Subcutaneous abdominal adipose tissue (tissue), 5 donors: ENCODE measurements around the gene MRPL44.

Experiments used
- H3K27ac ChIP-seq: one replicate; pipeline ENCODE4 v1.7.0; 2013; ENCODE audit warnings: low read depth, mild to moderate bottlenecking, inconsistent platforms, low read length, moderate library complexity
- H3K27me3 ChIP-seq, 5 donors: one replicate each; pipeline ENCODE4 v1.7.0; 2013; ENCODE audit warnings: low read length in 5 of 5, inconsistent platforms in 1 of 5; ENCODE audit not compliant: control insufficient read depth in 5 of 5, insufficient read depth in 4 of 5
- H3K36me3 ChIP-seq, 5 donors: one replicate each; pipeline ENCODE4 v1.7.0; 2013; ENCODE audit warnings: low read length in 5 of 5; ENCODE audit not compliant: control insufficient read depth in 5 of 5, insufficient read depth in 5 of 5
- H3K4me1 ChIP-seq, 5 donors: one replicate each; pipeline ENCODE4 v1.7.0; 2013; ENCODE audit warnings: low read length in 5 of 5, mild to moderate bottlenecking in 3 of 5, moderate library complexity in 1 of 5; ENCODE audit not compliant: control insufficient read depth in 5 of 5, insufficient read depth in 5 of 5
- H3K4me3 ChIP-seq, 5 donors: one replicate each; pipeline ENCODE4 v1.7.0; 2013; ENCODE audit warnings: low read length in 5 of 5, low read depth in 1 of 5
- H3K9ac ChIP-seq, 5 donors: one replicate each; pipeline ENCODE4 v1.7.0; 2013; ENCODE audit warnings: low read length in 5 of 5, mild to moderate bottlenecking in 4 of 5, moderate library complexity in 3 of 5
- H3K9me3 ChIP-seq, 5 donors: one replicate each; pipeline ENCODE4 v1.7.0; 2013; ENCODE audit warnings: low read length in 5 of 5; ENCODE audit not compliant: control insufficient read depth in 5 of 5
- donor health status: healthy.
- donor health status: healthy.
- donor health status: healthy.
- donor health status: healthy.
- donor health status: healthy.

The MRPL44 gene

GRCh38 chr2:223957092-223957851 lies at the start of gene MRPL44:
Gene MRPL44, plus strand, starts transcription at chr2:223957463. Its CDS starts 10 bp downstream, at chr2:223957473.
- no peaks in the 10 kb centered on the region for H3K27me3 ChIP-seq
- peak within 1 kb of the TSS; percentile 89 for H3K27ac ChIP-seq
- H3K4me1 ChIP-seq, result peaks cover 5 to 58% (median 51%) of the 10 kb centered on the region in 5 donors
- H3K4me3 ChIP-seq, result peak within 1 kb of the TSS; percentile 88 to 100 (median 95)
- H3K9ac ChIP-seq, result peak within 1 kb of the TSS; percentile 73 to 98 (median 93)
- H3K36me3 ChIP-seq, result peaks cover 4 to 10% (median 6%) of the 10 kb centered on the region in 5 donors
- no peaks in the 10 kb centered on the region for H3K9me3 ChIP-seq

- Histone ChIP-seq H3K36me3 (peaks cover 6 to 25% (median 10%) of the 10 kb centered on the region in 5 donors), H3K27ac (no peak overlapping the region), H3K9me3 (no peaks in the 10 kb centered on the region), H3K4me1 (peaks cover 0 to 15% (median 11%) of the 10 kb centered on the region in 5 donors), H3K4me3 (no peak overlapping the region), H3K9ac (no peak overlapping the region), H3K27me3 (no peaks in the 10 kb centered on the region)
These were observed 48.8 kb upstream of the MRPL44 start for GRCh38 chr2:223908304-223908998.

- Histone ChIP-seq H3K4me1 (peaks cover 0 to 15% (median 11%) of the 10 kb centered on the region in 5 donors), H3K4me3 (no peak overlapping the region), H3K27me3 (no peaks in the 10 kb centered on the region), H3K9ac (no peak overlapping the region), H3K9me3 (no peaks in the 10 kb centered on the region), H3K27ac (no peak overlapping the region), H3K36me3 (peaks cover 5 to 19% (median 8%) of the 10 kb centered on the region in 5 donors)
These were observed 48.1 kb upstream of the MRPL44 start for GRCh38 chr2:223909001-223909741.

GRCh38 chr2:223914324-223914723 lies 42.9 kb upstream of the MRPL44 start:
- no peaks in the 10 kb centered on the region for H3K9me3 ChIP-seq
- no peak overlapping the region for H3K9ac ChIP-seq
- H3K27me3 ChIP-seq, result no peaks in the 10 kb centered on the region
- peaks cover 2 to 21% (median 13%) of the 10 kb centered on the region in 5 donors for H3K36me3 ChIP-seq
- H3K4me1 ChIP-seq, result peaks cover 4 to 22% (median 17%) of the 10 kb centered on the region in 5 donors
- no peak overlapping the region for H3K27ac ChIP-seq
- H3K4me3 ChIP-seq, result no peak overlapping the region

- Histone ChIP-seq H3K36me3 (peaks cover 2 to 21% (median 13%) of the 10 kb centered on the region in 5 donors), H3K9me3 (no peaks in the 10 kb centered on the region), H3K4me3 (no peak overlapping the region), H3K27ac (no peak overlapping the region), H3K27me3 (no peaks in the 10 kb centered on the region), H3K4me1 (peaks cover 4 to 18% (median 15%) of the 10 kb centered on the region in 5 donors), H3K9ac (no peak overlapping the region)
These were observed 42.2 kb upstream of the MRPL44 start for GRCh38 chr2:223915071-223915470.

- H3K27ac ChIP-seq, result no peak overlapping the region
- peaks cover 2 to 21% (median 13%) of the 10 kb centered on the region in 5 donors for H3K36me3 ChIP-seq
- H3K4me3 ChIP-seq, result no peak overlapping the region
- H3K9me3 ChIP-seq, result no peaks in the 10 kb centered on the region
- peaks cover 7 to 18% (median 15%) of the 10 kb centered on the region in 5 donors for H3K4me1 ChIP-seq
- H3K27me3 ChIP-seq, result no peaks in the 10 kb centered on the region
- no peak overlapping the region for H3K9ac ChIP-seq
These were observed 40.9 kb upstream of the MRPL44 start for GRCh38 chr2:223916181-223916920.

GRCh38 chr2:223918671-223919134 lies 38.6 kb upstream of the MRPL44 start:
- Histone ChIP-seq H3K9me3 (no peaks in the 10 kb centered on the region), H3K27me3 (no peaks in the 10 kb centered on the region), H3K9ac (peak overlapping the region in 1 of 5 donors; percentile 8), H3K36me3 (peaks cover 2 to 21% (median 10%) of the 10 kb centered on the region in 5 donors), H3K4me3 (peak overlapping the region in 4 of 5 donors; percentile 1 to 40 (median 12)), H3K27ac (peak overlapping the region; percentile 60), H3K4me1 (peaks cover 9 to 25% (median 15%) of the 10 kb centered on the region in 5 donors)

GRCh38 chr2:223920109-223920508 lies 37.2 kb upstream of the MRPL44 start:
- Histone ChIP-seq H3K9me3 (no peaks in the 10 kb centered on the region), H3K9ac (no peak overlapping the region), H3K36me3 (peaks cover 2 to 20% (median 8%) of the 10 kb centered on the region in 5 donors), H3K27ac (no peak overlapping the region), H3K4me3 (no peak overlapping the region), H3K4me1 (peaks cover 9 to 25% (median 15%) of the 10 kb centered on the region in 5 donors), H3K27me3 (no peaks in the 10 kb centered on the region)

GRCh38 chr2:223921204-223921603 lies 36.1 kb upstream of the MRPL44 start:
- no peaks in the 10 kb centered on the region for H3K27me3 ChIP-seq
- H3K4me3 ChIP-seq, result no peak overlapping the region
- no peak overlapping the region for H3K9ac ChIP-seq
- no peaks in the 10 kb centered on the region for H3K9me3 ChIP-seq
- peaks cover 0 to 9% (median 5%) of the 10 kb centered on the region in 5 donors for H3K36me3 ChIP-seq
- no peak overlapping the region for H3K27ac ChIP-seq
- H3K4me1 ChIP-seq, result peaks cover 9 to 25% (median 15%) of the 10 kb centered on the region in 5 donors
